GM19043 (cell line): ENCODE measurements around the gene CD248.

Experiments used
- ATAC-seq: cut with Tn5 transposase; IDR thresholded peaks from one replicate; pipeline ENCODE4 v1.9.1; 2021; ENCODE audit warnings: low read depth; ENCODE audit not compliant: unreplicated experiment

CD248 gene

GRCh38 chr11:66291706-66292542, 24.9 kb downstream of the CD248 start, which contains the start of gene TMEM151A:
TSS of gene TMEM151A (plus strand) at chr11:66291894. CDS start at chr11:66292014, 120 bp downstream.
- ATAC-seq: no peak

GRCh38 chr11:66291303-66291705, 25.5 kb downstream of the CD248 start:
- ATAC-seq: no peak

- ATAC-seq: no peak
Measured at GRCh38 chr11:66290330-66290621, 26.6 kb downstream of the CD248 start.

GRCh38 chr11:66289548-66290329, 27.1 kb downstream of the CD248 start:
- peak; percentile 28 for ATAC-seq

- peak; percentile 93 for ATAC-seq
Measured at GRCh38 chr11:66288671-66289547, 27.9 kb downstream of the CD248 start, which contains the start of gene YIF1A. TSS of gene YIF1A (minus strand) at chr11:66289143. CDS start at chr11:66288985, 158 bp downstream.

DNA sequence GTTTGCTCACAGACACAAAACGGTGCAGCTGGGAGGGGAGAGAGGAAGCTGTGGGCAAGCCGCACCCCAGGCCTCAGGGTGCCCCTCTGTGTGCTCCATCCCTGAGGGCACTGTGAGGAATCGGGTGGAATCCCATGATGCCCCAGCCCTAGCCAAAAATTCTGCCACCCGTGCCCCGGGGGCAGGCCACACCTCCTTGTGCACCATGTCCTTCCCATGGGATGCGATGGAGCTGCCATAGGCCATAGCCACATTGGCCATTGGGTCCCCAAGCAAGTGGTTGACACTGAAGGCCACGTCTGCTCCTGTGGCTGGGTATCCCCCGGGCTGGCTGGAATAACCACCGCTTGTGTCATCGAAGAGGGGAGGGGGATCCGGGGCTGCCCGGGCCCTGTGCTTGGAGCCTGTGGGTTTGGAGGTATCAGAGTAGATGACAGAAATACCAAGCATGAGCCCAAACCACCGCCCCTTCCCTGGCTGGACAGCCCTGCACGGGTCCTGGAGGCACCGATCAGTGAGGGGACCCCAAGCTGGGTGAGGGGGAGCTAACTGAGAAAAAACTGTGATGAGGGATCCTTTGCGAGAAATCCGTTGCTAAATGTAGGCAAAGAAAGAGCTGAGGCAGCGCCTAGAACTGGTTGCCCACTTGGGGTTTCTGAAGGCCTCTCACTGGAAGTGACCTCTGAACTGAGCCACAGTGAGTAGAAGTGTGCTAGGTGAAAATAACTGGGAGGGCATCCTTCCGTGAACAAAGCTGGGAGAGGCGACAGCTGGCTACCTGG, 28.8 kb downstream of the CD248 start:
- no peak for ATAC-seq

GRCh38 chr11:66287211-66287888, 29.5 kb downstream of the CD248 start:
- ATAC-seq: no peak

GRCh38 chr11:66286699-66287098, 30.1 kb downstream of the CD248 start:
- no peak for ATAC-seq

DNA sequence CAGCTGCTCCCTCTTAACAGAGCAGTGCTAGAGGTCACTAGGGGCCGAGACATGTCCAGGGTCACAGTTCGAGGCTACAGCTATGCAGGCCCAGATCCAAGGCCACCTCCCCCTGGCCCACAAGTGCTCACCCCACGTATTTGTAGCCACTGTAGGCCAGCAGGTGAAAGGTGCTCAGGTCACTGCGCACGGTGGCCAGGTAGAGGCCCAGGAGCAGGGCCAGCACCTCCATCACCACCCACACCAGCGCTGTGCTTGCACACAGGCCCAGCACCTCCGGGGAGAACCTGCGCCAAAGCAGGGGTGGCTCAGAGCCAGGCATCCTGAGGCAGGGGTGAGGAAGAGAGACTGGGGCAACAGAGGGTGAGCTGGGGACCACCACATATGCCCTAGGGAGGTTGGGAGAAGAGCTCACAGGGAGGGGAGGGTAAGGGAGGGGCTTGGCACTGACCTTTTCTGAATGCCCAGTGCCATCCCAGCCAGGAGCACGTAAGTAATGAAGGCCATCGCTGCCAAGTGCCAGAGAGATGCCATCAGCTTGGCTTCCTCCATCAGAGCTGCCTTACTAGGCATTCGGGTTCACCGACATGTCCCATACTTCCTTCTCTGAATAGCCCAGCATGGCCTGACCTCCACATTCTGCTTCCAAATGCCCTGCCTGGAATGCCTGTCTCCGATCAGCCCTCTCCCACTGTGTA, 31.4 kb downstream of the CD248 start:
- ATAC-seq: no peak

GRCh38 chr11:66284526-66285078, 32.2 kb downstream of the CD248 start:
- no peak for ATAC-seq

DNA sequence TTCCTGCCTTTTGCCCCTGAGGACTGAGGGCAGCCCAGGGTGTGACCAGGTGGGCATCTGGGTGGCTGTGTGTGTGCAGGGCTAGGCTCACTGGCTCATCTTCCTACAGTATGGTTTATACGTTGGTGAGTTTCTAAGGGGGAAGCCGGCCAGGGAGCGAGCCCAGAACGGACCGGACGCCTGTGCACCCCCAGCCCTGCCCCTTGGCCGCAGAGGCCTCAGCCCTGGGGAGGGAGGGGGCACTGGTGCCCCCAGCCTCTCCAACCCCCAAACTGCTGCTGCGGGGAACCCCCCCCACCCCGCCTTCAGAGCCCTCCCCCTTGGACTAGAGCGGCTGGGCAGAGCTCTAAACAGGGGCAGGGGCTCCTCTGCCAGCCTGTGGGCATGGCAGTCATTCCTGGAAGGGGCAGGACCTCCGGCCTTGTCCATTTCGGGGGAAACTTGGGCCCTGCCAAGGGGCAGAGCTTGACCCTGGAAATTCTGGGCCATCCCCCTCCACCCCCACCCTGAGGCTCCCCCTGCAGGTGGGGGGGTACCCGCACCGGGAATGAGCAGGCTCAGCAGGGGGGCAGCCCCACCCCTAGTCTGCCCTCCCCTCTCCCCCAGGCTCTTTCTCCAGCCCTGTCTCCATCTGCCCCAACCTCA, 33.3 kb downstream of the CD248 start:
- ATAC-seq: no peak

- ATAC-seq: peak; percentile 65
Measured at GRCh38 chr11:66282468-66283455, 34.1 kb downstream of the CD248 start.

DNA sequence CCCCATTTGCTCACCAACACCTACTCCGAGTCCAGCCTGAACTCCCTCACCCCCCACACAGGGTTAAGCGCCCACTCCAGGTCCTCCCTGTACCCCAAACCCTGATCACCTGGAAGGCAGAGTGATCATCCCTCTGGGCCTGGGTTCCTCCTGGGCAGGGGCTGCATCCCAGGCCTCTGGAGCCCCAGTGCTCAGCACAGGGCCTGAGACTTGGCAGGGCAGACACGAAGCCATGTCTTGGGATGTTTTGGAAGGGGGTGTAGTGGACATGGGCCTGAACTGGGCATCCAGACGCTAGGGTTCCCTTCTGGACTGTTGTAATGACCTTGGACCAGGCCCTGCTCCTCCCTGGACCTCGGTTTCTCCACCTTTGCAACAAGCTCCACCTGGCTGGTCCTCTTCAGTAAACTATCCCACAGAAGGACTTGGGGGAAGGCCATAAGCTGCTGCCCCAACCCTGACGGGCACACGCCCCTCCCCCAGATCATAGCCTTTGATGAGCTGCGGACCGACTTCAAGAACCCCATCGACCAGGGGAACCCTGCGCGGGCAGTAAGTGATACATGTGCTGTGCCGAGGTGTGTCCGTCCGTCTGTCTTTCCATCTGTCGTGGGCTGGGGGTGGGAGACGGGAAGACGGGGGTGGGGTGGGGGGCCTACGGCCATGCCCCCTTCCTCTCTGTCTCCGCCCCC, 34.9 kb downstream of the CD248 start:
- no peak for ATAC-seq

- no peak for ATAC-seq
Measured at GRCh38 chr11:66281001-66281400, 35.8 kb downstream of the CD248 start.

DNA sequence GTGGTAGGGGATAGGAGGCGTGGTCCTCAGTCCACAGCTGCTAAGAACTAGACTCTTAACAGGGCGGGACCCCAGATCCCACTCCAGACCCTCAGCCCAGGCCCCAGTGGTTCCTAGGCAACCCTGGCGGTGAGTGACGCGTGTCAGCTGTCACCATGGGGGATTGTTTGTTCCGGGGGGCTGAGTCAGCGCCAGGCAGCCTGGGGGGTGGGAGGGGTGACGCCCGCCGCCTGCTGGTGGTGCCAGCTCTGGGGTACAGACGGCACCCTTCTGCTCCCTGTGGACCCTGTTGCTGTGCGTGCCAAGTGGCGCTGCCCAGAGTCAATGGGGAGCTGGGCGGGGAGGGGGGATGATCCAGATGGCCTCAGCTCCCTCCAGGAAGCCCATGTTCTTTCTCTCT, 36.4 kb downstream of the CD248 start:
- ATAC-seq: no peak

DNA sequence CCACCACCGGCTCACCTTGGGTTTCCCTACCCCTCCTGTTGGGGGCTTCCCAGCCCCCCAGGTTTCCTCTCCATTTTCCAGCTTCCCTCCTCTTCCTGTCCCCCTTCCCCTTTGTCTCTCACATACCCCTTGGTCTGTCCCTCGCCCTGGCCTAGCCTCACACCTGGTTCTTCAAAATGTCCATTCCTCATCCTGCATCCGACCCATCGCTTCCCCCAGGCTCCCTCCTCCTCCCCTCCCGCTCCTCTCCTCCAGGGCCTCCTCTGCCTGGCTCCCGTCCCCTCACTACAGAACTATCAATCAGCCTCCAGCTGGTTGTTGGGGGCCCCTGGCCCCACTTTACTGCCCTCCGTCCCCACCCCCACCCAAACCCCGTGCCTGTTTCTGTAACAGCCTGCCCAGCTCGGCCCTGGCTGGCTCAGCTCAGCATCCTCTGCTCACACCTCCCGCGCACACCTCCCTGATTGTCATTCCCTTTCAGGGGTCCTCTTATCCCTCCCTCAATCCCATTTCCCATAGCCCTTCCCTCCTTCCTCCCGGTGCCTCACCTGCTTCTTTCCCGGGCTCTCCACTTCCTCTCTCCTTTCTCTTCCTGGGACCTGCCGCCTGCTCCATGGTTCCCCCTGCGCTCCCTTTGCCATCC, 37.6 kb downstream of the CD248 start:
- no peak for ATAC-seq
